HEK293T (cell line): ENCODE results near the gene PRKAG2.

Source experiments
- CTCF ChIA-PET: fragments of 350-600 bp; formaldehyde crosslinking; extraction: SDS; loops from one replicate; lab custom pipeline; 2021; ENCODE audit warnings: antibody characterized with exemption, inconsistent platforms; lab: Yijun Ruan, JAX
- POLR2A ChIA-PET: fragments of 350-600 bp; formaldehyde crosslinking; extraction: SDS; loops from one replicate; lab custom pipeline; 2020; ENCODE audit warnings: antibody characterized with exemption, inconsistent platforms; lab: Yijun Ruan, JAX
- DNase-seq: peaks from one replicate; pipeline ENCODE4 v3.0.0; 2012; ENCODE audit warnings: mixed read lengths; ENCODE audit errors: extremely low spot score
- ARNT ChIP-seq: fragments of 450-650 bp; IDR thresholded peaks from 2 replicates; pipeline ENCODE4 v1.6.1; 2017; ENCODE audit warnings: mild to moderate bottlenecking
- BHLHE40 ChIP-seq: fragments of 450-650 bp; IDR thresholded peaks from 2 replicates; pipeline ENCODE4 v1.6.1; 2016; ENCODE audit warnings: mild to moderate bottlenecking, moderate library complexity, borderline replicate concordance
- CTBP1 ChIP-seq: fragments of 450-650 bp; IDR thresholded peaks from 2 replicates; pipeline ENCODE4 v1.6.1; 2016; ENCODE audit warnings: borderline replicate concordance
- ELF4 ChIP-seq: fragments of 450-650 bp; IDR thresholded peaks from 2 replicates; pipeline ENCODE4 v1.6.1; 2017; ENCODE audit warnings: antibody characterized with exemption
- FOXA1 ChIP-seq: fragments of 450-650 bp; IDR thresholded peaks from 2 replicates; pipeline ENCODE4 v1.6.1; 2016; ENCODE audit warnings: mild to moderate bottlenecking
- FOXK2 ChIP-seq: fragments of 450-650 bp; IDR thresholded peaks from 2 replicates; pipeline ENCODE4 v1.6.1; 2016; ENCODE audit warnings: mild to moderate bottlenecking
- FOXM1 ChIP-seq: fragments of 450-650 bp; IDR thresholded peaks from 2 replicates; pipeline ENCODE4 v1.6.1; 2017; ENCODE audit warnings: mild to moderate bottlenecking, borderline replicate concordance
- HDGF ChIP-seq: fragments of 450-650 bp; IDR thresholded peaks from 2 replicates; pipeline ENCODE4 v1.6.1; 2017; ENCODE audit warnings: antibody characterized with exemption, borderline replicate concordance
- L3MBTL2 ChIP-seq: fragments of 450-650 bp; conservative IDR thresholded peaks from 2 replicates; pipeline ENCODE4 v1.6.1; 2016; ENCODE audit warnings: mild to moderate bottlenecking
- LEF1 ChIP-seq: fragments of 450-650 bp; IDR thresholded peaks from 2 replicates; pipeline ENCODE4 v1.6.1; 2017; ENCODE audit warnings: mild to moderate bottlenecking, borderline replicate concordance
- NFRKB ChIP-seq: fragments of 450-650 bp; IDR thresholded peaks from 2 replicates; pipeline ENCODE4 v1.6.1; 2016; ENCODE audit warnings: mild to moderate bottlenecking, moderate library complexity
- SP1 ChIP-seq: fragments of 450-650 bp; IDR thresholded peaks from 2 replicates; pipeline ENCODE4 v1.6.1; 2017
- SUZ12 ChIP-seq: fragments of 450-650 bp; IDR thresholded peaks from 2 replicates; pipeline ENCODE4 v1.6.1; 2016; ENCODE audit warnings: mild to moderate bottlenecking
- TARDBP ChIP-seq: fragments of 450-650 bp; IDR thresholded peaks from 2 replicates; pipeline ENCODE4 v1.6.1; 2016
- ZNF384 ChIP-seq: fragments of 450-650 bp; IDR thresholded peaks from 2 replicates; pipeline ENCODE4 v1.6.1; 2016
- TF ChIP-seq, protein P1 (sequence below): fragments of 450-650 bp; IDR thresholded peaks from 2 replicates; pipeline ENCODE4 v1.6.1; 2016

PRKAG2 gene

DNA sequence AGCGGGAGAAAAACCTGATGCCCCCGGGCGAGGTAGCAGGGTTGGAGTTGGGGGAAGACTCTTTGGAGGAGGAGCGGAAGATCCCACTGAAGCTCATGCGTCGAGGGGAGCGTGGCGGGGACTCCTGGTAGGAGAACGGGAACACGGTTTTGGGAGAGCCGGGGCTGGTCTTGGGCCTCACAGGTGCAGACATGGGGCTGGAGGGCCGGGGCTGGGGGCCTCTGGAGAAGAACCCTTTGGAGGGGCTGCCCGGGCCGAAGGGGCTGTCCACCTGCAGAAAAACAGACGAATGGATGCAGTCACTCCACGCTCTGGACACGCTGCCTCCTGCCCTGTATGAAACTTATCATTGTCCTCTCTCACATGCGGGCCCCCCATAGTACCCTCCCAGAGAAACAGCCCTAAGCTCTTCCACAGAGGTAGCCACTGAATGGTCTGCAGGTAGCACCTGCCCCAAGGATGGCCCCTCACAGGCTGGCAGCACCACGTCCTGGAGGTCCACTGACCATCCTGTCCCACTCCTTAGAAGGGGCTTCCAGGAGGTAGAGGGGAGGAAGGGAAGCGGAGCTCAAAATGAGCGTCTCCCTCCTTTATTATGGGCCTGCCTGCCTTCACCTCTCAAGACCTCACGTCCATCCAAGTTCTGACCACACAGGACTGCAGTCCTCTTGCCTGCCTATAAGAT lies 95.6 kb downstream of the PRKAG2 start:
- TF ChIP-seq ELF4 (no peak), SUZ12 (no peak), TARDBP (no peak), SP1 (no peak)
- CTCF ChIA-PET, result interaction anchor here (0.6 to 3.1 kb wide), 4 partner anchors 10 to 143 kb away, joined by 3 to 20 read pairs (median 7); no protein-coding TSS in a partner anchor
- DNase-seq, result no peak
- POLR2A ChIA-PET, result interaction anchor here (0.8 kb wide), 1 partner anchor 96 kb away, joined by 3 read pairs; the partner anchor contains the start of gene PRKAG2

- POLR2A ChIA-PET, result no interaction called here
- CTCF ChIA-PET, result no interaction called here
- TF ChIP-seq NFRKB (no peak), SP1 (no peak), ELF4 (no peak), CTBP1 (no peak), FOXA1 (no peak), FOXK2 (no peak), FOXM1 (no peak), LEF1 (no peak), L3MBTL2 (no peak), TARDBP (no peak), ARNT (no peak), ZNF384 (no peak), SUZ12 (no peak)
- TF ChIP-seq, protein P1, sequence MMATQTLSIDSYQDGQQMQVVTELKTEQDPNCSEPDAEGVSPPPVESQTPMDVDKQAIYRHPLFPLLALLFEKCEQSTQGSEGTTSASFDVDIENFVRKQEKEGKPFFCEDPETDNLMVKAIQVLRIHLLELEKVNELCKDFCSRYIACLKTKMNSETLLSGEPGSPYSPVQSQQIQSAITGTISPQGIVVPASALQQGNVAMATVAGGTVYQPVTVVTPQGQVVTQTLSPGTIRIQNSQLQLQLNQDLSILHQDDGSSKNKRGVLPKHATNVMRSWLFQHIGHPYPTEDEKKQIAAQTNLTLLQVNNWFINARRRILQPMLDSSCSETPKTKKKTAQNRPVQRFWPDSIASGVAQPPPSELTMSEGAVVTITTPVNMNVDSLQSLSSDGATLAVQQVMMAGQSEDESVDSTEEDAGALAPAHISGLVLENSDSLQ, result no peak
- no peak for DNase-seq
Observed at GRCh38 chr7:151780631-151781030, 96.3 kb downstream of the PRKAG2 start.

DNA sequence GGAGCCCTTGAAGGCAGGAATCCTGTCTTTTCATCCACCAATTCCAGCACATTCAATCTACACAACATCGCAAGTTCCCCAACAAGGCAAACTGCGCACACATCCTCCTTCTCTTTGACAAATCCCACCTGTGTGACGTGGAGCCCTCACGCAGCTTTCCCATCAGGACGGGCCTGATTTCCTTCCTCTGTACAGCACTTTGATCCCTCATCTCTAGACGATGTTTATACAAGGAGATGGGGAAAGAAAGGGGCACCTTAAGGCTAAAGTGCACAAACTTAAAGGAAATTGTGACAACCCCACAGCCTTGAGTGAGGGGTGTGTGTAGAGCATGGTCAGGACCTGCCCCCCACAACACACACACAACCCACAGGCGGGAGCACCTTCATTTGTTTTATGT lies 97.2 kb downstream of the PRKAG2 start:
- CTCF ChIA-PET, result no interaction called here

GRCh38 chr7:151779255-151779654 lies 97.7 kb downstream of the PRKAG2 start:
- no peak for DNase-seq
- POLR2A ChIA-PET, result interaction anchor here (0.7 kb wide), 1 partner anchor 35 kb away, joined by 3 read pairs; no protein-coding TSS in a partner anchor
- TF ChIP-seq SP1, result no peak
- no peak for TF ChIP-seq CTBP1
- TF ChIP-seq, protein P1, result no peak
- TF ChIP-seq FOXA1, result no peak
- CTCF ChIA-PET, result no interaction called here

More for the DNA sequence above, 97.2 kb downstream of the PRKAG2 start:
- POLR2A ChIA-PET, result interaction anchor here (0.7 kb wide), 1 partner anchor 35 kb away, joined by 3 read pairs; no protein-coding TSS in a partner anchor
- no peak for TF ChIP-seq ZNF384
- no peak for TF ChIP-seq LEF1
- no peak for TF ChIP-seq HDGF
- no peak for TF ChIP-seq SP1
- no peak for TF ChIP-seq ARNT
- no peak for TF ChIP-seq SUZ12
- no peak for TF ChIP-seq FOXK2
- TF ChIP-seq BHLHE40, result no peak
- TF ChIP-seq FOXM1, result no peak
- no peak for TF ChIP-seq FOXA1
- no peak for TF ChIP-seq L3MBTL2
- no peak for DNase-seq

GRCh38 chr7:151777908-151778670 lies 98.8 kb downstream of the PRKAG2 start:
- POLR2A ChIA-PET, result no interaction called here
- no peak for TF ChIP-seq SUZ12
- TF ChIP-seq ELF4, result no peak
- no peak for TF ChIP-seq HDGF
- no peak for TF ChIP-seq ZNF384
- TF ChIP-seq CTBP1, result no peak
- no peak for TF ChIP-seq FOXM1
- TF ChIP-seq SP1, result no peak
- TF ChIP-seq FOXK2, result no peak
- TF ChIP-seq NFRKB, result no peak
- TF ChIP-seq, protein P1, result no peak
- TF ChIP-seq FOXA1, result no peak
- TF ChIP-seq BHLHE40, result no peak
- no peak for TF ChIP-seq LEF1
- no peak for TF ChIP-seq ARNT
- no peak for TF ChIP-seq L3MBTL2
- no peak for TF ChIP-seq TARDBP
- DNase-seq, result no peak
- CTCF ChIA-PET, result interaction anchor here (0.5 to 0.6 kb wide), 3 partner anchors 77 to 195 kb away, joined by 3 read pairs; no protein-coding TSS in a partner anchor
